ENCODE measurements around the gene ADGRA3. TPM values are rescaled to one million over a fixed set of nuclear protein-coding genes. Genes with fewer than 3 reads are reported as not detected.

The ADGRA3 gene
- total RNA-seq, 4 donors from 2014 or later, result 19.6 to 58.2 (median 35.1) TPM

GRCh38 chr4:22471999-22472461 is 43.8 kb downstream of the ADGRA3 start:
- no peaks in the 10 kb centered on the region for H3K9me3 ChIP-seq
- no peaks in the 10 kb centered on the region for H3K27me3 ChIP-seq
- no peak overlapping the region for H3K27ac ChIP-seq
- no peak for TF ChIP-seq POLR2A (IDR thresholded peaks at IDR 0.05)
- no peak for TF ChIP-seq CTCF (IDR thresholded peaks at IDR 0.05)
- no peaks in the 10 kb centered on the region for H3K4me1 ChIP-seq
- H3K36me3 ChIP-seq, result no peaks in the 10 kb centered on the region
- DNase-seq, result no peak
- no peak overlapping the region for H3K4me3 ChIP-seq

- Histone ChIP-seq H3K9me3 (no peaks in the 10 kb centered on the region), H3K36me3 (no peaks in the 10 kb centered on the region), H3K27me3 (no peaks in the 10 kb centered on the region), H3K4me1 (no peaks in the 10 kb centered on the region), H3K4me3 (no peak overlapping the region), H3K27ac (no peak overlapping the region)
- no peak for DNase-seq
- TF ChIP-seq CTCF (IDR thresholded peaks at IDR 0.05) (no peak), POLR2A (IDR thresholded peaks at IDR 0.05) (no peak)
Measured at GRCh38 chr4:22471419-22471818, 44.4 kb downstream of the ADGRA3 start.

DNA sequence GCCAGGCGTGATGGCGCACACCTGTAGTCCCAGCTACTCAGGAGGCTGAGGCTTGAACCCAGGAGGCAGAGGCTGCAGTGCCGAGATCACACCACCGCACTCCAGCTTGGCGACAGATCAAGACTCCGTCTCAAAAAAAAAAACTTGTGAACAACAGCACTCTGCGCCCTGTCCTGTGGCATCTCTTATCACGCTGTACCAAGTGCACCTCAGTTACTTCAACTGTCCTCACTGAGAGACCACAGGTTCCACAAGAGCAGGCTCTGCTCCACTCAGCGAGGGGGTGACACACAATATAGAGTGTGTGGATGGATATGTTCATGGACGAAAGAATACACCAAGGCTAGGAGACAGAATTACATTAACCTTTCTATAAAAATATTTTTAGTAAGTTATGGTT is 49.3 kb downstream of the ADGRA3 start:
- Histone ChIP-seq H3K36me3 (no peaks in the 10 kb centered on the region), H3K27ac (no peak overlapping the region), H3K4me3 (no peak overlapping the region), H3K4me1 (no peaks in the 10 kb centered on the region), H3K27me3 (no peaks in the 10 kb centered on the region), H3K9me3 (no peaks in the 10 kb centered on the region)
- TF ChIP-seq CTCF (IDR thresholded peaks at IDR 0.05), result no peak
- TF ChIP-seq POLR2A (IDR thresholded peaks at IDR 0.05), result no peak
- DNase-seq, result no peak

- DNase-seq, result no peak
- Histone ChIP-seq H3K27ac (no peak overlapping the region), H3K27me3 (no peaks in the 10 kb centered on the region), H3K4me3 (no peak overlapping the region), H3K4me1 (no peaks in the 10 kb centered on the region), H3K36me3 (no peaks in the 10 kb centered on the region), H3K9me3 (no peaks in the 10 kb centered on the region)
- TF ChIP-seq POLR2A (IDR thresholded peaks at IDR 0.05) (no peak), CTCF (IDR thresholded peaks at IDR 0.05) (no peak)
Measured at GRCh38 chr4:22465996-22466395, 49.9 kb downstream of the ADGRA3 start.

- Histone ChIP-seq H3K27me3 (no peaks in the 10 kb centered on the region), H3K4me1 (no peaks in the 10 kb centered on the region), H3K9me3 (no peaks in the 10 kb centered on the region), H3K27ac (no peak overlapping the region), H3K36me3 (no peaks in the 10 kb centered on the region), H3K4me3 (no peak overlapping the region)
- DNase-seq, result no peak
- no peak for TF ChIP-seq POLR2A (IDR thresholded peaks at IDR 0.05)
- TF ChIP-seq CTCF (IDR thresholded peaks at IDR 0.05), result no peak
Measured at GRCh38 chr4:22465349-22465748, 50.5 kb downstream of the ADGRA3 start.

GRCh38 chr4:22463179-22463578 is 52.7 kb downstream of the ADGRA3 start:
- TF ChIP-seq CTCF (IDR thresholded peaks at IDR 0.05) (no peak), POLR2A (IDR thresholded peaks at IDR 0.05) (no peak)
- no peaks in the 10 kb centered on the region for H3K9me3 ChIP-seq
- no peak for DNase-seq

More at GRCh38 chr4:22463179-22463578, 52.7 kb downstream of the ADGRA3 start:
- H3K27me3 ChIP-seq, result no peaks in the 10 kb centered on the region
- no peak overlapping the region for H3K27ac ChIP-seq
- no peaks in the 10 kb centered on the region for H3K4me1 ChIP-seq
- no peaks in the 10 kb centered on the region for H3K36me3 ChIP-seq
- no peak overlapping the region for H3K4me3 ChIP-seq
